Thoracic aorta (tissue), 2 donors: Measurements from ENCODE around the gene CABP1. TPM values are rescaled to one million over a fixed set of nuclear protein-coding genes. Genes with fewer than 3 reads are reported as not detected.
A peak's percentile ranks its signal among the peaks of the same experiment; 100 is the strongest.

ENCODE experiments used
- ATAC-seq: fragments of 150-250 bp; one replicate; pipeline ENCODE4 v1.8.0; 2017; ENCODE audit warnings: low read depth; ENCODE audit not compliant: insufficient number of reproducible peaks, low FRiP score
- DNase-seq: peaks from one replicate; pipeline ENCODE4 v3.0.0-alpha.2; 2020; ENCODE audit warnings: low spot score
- H3K27ac ChIP-seq, 2 donors: fragments of 200-600 bp; sonication (generic); 1 replicate in 1 of 2; 2 replicates in 1 of 2; pipeline ENCODE4 v1.5.1; 2016; ENCODE audit warnings: mild to moderate bottlenecking in 2 of 2, moderate library complexity in 2 of 2
- H3K27me3 ChIP-seq: fragments of 200-600 bp; sonication (generic); replicated peaks from 2 replicates; pipeline ENCODE4 v1.6.0; 2016; ENCODE audit warnings: mild to moderate bottlenecking; ENCODE audit not compliant: insufficient read depth
- H3K36me3 ChIP-seq: fragments of 200-600 bp; sonication (generic); one replicate; pipeline ENCODE4 v1.5.1; 2016
- H3K4me1 ChIP-seq, 2 donors: fragments of 200-600 bp; sonication (generic); 1 replicate in 1 of 2; 2 replicates in 1 of 2; pipeline versions ENCODE4 v1.5.1 to v1.6.0; 2016; ENCODE audit warnings: low read depth in 2 of 2, mild to moderate bottlenecking in 1 of 2; ENCODE audit not compliant: control insufficient read depth in 1 of 2
- H3K4me3 ChIP-seq: fragments of 200-600 bp; sonication (generic); 2 replicates; pipeline ENCODE4 v1.5.1; 2016; ENCODE audit warnings: mild to moderate bottlenecking
- H3K9me3 ChIP-seq: fragments of 200-600 bp; sonication (generic); 2 replicates; pipeline ENCODE4 v1.5.1; 2016
- CTCF ChIP-seq: fragments of 200-600 bp; sonication (generic); IDR thresholded peaks from one replicate; pipeline ENCODE4 v1.5.1; 2019; ENCODE audit warnings: antibody characterized with exemption
- total RNA-seq, 2 donors: library from RNA; depleted of rRNA; stranded (reverse); fragments of >200 nt; gene quantifications; one replicate each; pipeline versions ENCODE4 v1.1.0 to v1.2.3, GENCODE V29; 2016

CABP1 gene
- total RNA-seq, 2 donors from 2014 or later = 1.4 TPM; not detected in 1

DNA sequence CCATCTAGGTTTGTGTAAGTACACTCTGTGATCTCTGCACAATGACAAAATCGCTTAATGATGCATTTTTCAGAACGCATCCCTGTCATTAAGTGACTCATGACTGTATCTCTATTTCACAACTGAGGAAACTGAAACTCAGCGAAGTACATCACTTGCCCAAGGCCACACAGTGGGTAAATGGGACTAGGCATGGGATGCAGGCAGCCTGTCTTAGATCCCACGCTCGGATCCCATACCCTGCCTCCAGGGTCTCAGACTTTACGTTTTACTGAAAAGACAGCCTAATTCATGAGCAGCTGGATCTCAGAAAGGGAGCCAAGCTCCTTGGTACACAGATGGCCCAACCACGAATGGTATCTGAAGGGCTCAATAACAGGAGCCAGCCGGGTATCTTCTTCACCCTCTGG, 44.1 kb downstream of the CABP1 start:
- no peak for DNase-seq
- H3K36me3 ChIP-seq = no peaks in the 10 kb centered on the region
- H3K27ac ChIP-seq = no peak overlapping the region
- no peak overlapping the region for H3K4me3 ChIP-seq
- no peaks in the 10 kb centered on the region for H3K9me3 ChIP-seq
- no peaks in the 10 kb centered on the region for H3K27me3 ChIP-seq
- no peak for ATAC-seq
- peaks cover 16 to 18% of the 10 kb centered on the region in 2 donors for H3K4me1 ChIP-seq
- no peak for TF ChIP-seq CTCF

GRCh38 chr12:120685522-120685921, 45.1 kb downstream of the CABP1 start:
- ATAC-seq = no peak
- Histone ChIP-seq H3K9me3 (no peaks in the 10 kb centered on the region), H3K27me3 (no peaks in the 10 kb centered on the region), H3K4me1 (peaks cover 19 to 25% of the 10 kb centered on the region in 2 donors), H3K36me3 (no peaks in the 10 kb centered on the region), H3K4me3 (peak overlapping the region; percentile 93), H3K27ac (peak overlapping the region in 1 of 2 donors; percentile 86)
- no peak for TF ChIP-seq CTCF
- no peak for DNase-seq

- peak; percentile 93 for DNase-seq
- Histone ChIP-seq H3K9me3 (no peaks in the 10 kb centered on the region), H3K27ac (peak overlapping the region; percentile 85 to 86), H3K36me3 (no peaks in the 10 kb centered on the region), H3K27me3 (no peaks in the 10 kb centered on the region), H3K4me1 (peaks cover 19 to 27% of the 10 kb centered on the region in 2 donors), H3K4me3 (peak overlapping the region; percentile 93)
- TF ChIP-seq CTCF = no peak
- ATAC-seq = peak; percentile 77
Measured at GRCh38 chr12:120686151-120686689, 45.8 kb downstream of the CABP1 start.

DNA sequence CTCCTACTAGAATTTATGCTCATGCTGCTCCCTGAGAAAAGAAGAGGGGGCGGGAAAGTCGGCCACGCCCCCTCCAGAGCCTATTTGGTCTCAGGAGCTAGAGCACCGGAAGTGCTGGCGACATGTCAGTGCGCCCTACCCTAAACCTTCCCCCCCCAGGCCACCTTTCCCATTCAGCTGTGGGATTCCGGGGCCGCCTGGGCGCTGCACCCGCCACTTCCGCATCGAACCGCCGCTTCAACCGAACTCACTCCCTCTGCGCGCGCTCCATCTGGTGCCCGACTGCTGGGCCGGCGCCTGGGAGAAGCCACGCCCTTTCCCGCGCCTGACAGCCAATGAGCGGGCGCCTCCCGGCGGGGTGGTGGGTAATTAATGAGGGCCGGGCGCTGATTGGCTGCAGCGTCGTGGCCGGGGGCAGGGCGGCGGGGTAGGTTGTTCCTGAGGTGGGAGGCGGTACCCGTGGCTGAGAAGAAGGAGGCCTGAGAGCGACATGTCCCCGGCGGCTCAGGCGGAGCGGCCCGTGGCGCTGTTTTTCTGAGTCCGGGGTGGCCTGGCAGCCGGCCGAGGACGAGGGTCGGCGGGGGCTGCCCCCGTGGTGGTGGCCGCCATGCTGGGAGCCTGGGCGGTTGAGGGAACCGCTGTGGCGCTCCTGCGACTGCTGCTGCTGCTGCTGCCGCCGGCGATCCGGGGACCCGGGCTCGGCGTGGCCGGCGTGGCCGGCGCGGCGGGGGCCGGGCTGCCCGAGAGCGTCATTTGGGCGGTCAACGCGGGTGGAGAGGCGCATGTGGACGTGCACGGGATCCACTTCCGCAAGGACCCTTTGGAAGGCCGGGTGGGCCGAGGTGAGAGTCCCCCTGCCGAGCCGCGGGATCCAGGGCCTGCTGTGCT, 46.5 kb downstream of the CABP1 start, which contains the start of gene MLEC:
TSS of gene MLEC (plus strand) at position 460 of the 888 bp plus-strand sequence. CDS start at position 608, 148 bp downstream.
- H3K36me3 ChIP-seq = no peaks in the 10 kb centered on the region
- H3K4me1 ChIP-seq = peaks cover 19 to 27% of the 10 kb centered on the region in 2 donors
- peak within 1 kb of the TSS; percentile 85 to 86 for H3K27ac ChIP-seq
- peak; percentile 97 for DNase-seq
- no peaks in the 10 kb centered on the region for H3K27me3 ChIP-seq
- TF ChIP-seq CTCF = no peak
- peak; percentile 95 for ATAC-seq
- peak within 1 kb of the TSS; percentile 93 for H3K4me3 ChIP-seq
- H3K9me3 ChIP-seq = no peaks in the 10 kb centered on the region

GRCh38 chr12:120687578-120688289, 47.3 kb downstream of the CABP1 start:
- H3K4me1 ChIP-seq = peaks cover 19 to 27% of the 10 kb centered on the region in 2 donors
- H3K27ac ChIP-seq = peak overlapping the region; percentile 85 to 86
- TF ChIP-seq CTCF = no peak
- no peak for DNase-seq
- H3K4me3 ChIP-seq = peak overlapping the region; percentile 93
- H3K36me3 ChIP-seq = no peaks in the 10 kb centered on the region
- ATAC-seq = no peak
- no peaks in the 10 kb centered on the region for H3K27me3 ChIP-seq
- H3K9me3 ChIP-seq = no peaks in the 10 kb centered on the region
